SH-SY5Y (cell line): Measurements from ENCODE around the gene SLC18B1.

Source experiments
- GATA2 ChIP-seq: IDR thresholded peaks from 2 replicates; pipeline ENCODE4 v1.6.1; 2011; ENCODE audit warnings: mild to moderate bottlenecking, low read depth, low read length
- GATA3 ChIP-seq: IDR thresholded peaks from 2 replicates; pipeline ENCODE4 v1.6.1; 2011; ENCODE audit warnings: low read depth, mild to moderate bottlenecking, low read length, moderate library complexity

DNA sequence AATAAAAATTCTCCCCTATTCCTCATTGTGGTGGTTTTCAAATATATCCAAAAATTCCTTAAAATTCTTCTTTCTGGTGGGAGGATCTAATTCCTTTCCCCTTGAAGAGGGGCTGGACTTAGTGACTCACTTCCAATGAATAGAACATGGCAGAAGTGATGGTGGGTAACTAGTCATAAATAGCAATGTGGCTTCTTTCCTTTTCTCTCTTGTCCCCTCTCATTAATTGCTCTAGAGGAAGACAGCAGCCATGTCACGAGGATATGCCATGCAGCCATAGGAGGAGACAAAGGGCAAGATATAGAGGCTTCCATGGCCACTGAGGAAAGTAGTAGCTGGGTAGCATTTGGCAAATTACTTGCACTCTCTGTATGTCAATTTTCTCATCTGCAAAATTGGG lies 46.6 kb downstream of the SLC18B1 start:
- TF ChIP-seq GATA3: no peak
- TF ChIP-seq GATA2: no peak
